ENCODE measurements around the gene L3MBTL3.

Gene L3MBTL3

GRCh38 chr6:130027948-130028347 lies 9.6 kb downstream of the L3MBTL3 start:
- peak in 1 of 2 donors; percentile 29 for DNase-seq

DNA sequence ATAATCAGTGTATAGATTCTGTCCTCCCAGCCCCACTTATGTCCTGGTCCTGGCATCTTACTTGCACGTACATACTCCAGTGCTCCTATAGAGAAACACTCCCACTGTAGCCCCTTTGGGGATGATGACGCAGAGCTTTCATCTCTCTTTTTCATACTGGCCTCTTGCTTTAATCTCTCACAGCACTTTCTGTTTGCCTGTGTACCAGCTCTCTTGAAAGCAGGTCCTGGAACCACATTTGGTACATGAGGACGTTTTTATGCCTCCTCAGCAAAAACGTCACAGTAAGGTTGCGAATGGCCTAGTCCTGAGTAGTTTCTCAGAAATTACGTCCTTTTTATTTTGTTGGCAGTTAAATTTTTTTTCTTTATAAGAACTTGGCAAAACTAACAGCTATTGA lies 10.8 kb downstream of the L3MBTL3 start:
- DNase-seq: no peak

DNA sequence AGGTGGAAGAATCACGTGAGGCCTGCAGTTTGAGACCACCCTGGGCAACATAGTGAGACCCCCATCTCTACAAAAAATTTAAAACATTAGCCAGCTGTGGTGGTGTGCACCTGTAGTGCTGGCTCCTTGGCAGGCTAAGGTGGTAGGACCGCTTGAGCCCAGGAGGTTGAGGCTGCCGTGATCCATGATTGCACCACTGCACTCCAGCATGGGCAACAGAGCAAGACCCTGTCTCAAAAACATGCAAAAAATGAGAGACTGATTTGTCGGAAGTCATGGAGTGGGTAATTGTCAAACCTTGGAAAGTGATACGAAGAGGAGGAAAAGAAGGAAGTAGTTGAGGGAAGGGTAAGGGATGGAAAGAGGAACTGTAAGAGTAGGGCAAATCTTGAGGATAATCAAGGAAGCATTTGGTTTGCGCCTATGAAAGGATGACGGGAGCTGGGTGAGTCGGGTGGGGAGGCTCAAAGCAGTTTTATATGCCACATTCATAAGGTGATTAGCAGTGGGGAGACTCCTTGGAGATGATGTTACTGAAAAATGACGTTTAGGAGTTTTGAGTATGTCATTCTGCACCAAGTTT lies 14.5 kb downstream of the L3MBTL3 start:
- no peak for DNase-seq

- no peak for DNase-seq
These were observed 15.6 kb downstream of the L3MBTL3 start for GRCh38 chr6:130033949-130034348.

DNA sequence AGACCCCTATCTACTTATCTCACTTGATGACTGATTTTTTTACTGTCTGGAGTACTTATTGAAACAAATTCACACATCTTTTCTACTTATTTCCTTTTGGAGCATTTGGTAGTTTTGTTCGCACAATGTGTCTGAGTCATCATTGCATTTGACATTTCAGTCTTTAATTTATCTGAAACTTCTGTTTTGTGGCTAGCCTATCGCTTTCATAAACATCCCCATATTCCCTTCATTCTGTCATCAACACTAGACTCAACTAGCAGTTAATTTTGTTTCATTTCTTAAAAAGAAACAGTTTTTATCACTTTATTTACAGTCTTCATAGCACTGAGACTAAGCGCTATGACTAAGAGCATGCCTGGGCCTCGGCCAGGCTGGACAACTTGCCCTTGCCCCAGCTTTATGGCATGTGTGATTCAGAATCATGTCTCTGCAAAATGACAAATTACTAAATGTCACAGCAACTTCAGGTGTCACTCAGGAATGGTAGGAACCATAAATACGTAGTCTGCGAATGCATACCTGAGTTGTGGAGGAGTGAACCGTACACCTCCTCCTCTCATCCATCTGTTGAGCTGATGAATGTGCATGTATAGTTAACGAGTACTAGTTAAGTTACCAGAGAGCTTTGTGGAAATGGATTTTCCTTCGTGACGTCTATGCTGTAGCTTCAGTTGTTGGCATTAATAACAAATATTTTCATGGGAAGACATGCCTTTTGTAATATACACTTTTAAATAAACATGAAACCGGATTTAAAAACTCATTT lies 16.2 kb downstream of the L3MBTL3 start:
- DNase-seq: peak in 1 of 2 donors; percentile 91

GRCh38 chr6:130035211-130035610 lies 16.8 kb downstream of the L3MBTL3 start:
- DNase-seq: no peak

GRCh38 chr6:130037207-130037811 lies 18.9 kb downstream of the L3MBTL3 start:
- DNase-seq: peak in 1 of 2 donors; percentile 3

GRCh38 chr6:130041594-130041993 lies 23.2 kb downstream of the L3MBTL3 start:
- DNase-seq: no peak

- no peak for DNase-seq
These were observed 25.0 kb downstream of the L3MBTL3 start for GRCh38 chr6:130043344-130043743.

DNA sequence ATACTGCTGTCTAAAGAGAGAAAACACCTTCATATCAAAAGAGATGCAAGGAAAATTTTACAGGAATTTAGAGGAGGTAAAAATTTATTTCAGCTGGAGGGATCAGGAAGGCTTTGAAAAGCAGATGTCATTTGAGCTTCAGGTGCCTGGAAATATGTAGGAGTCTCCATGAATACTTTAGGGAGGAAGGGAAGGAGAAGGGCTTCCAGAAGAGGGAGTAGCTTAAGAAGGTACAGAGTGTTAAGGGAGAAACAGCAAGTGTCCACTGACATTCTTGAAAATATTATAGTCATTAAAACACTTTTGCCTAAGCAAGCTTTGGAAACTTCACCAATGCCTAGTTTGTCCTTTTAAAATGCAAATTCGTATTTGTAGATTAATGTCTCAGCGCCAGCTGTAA lies 27.2 kb downstream of the L3MBTL3 start:
- DNase-seq: no peak

DNA sequence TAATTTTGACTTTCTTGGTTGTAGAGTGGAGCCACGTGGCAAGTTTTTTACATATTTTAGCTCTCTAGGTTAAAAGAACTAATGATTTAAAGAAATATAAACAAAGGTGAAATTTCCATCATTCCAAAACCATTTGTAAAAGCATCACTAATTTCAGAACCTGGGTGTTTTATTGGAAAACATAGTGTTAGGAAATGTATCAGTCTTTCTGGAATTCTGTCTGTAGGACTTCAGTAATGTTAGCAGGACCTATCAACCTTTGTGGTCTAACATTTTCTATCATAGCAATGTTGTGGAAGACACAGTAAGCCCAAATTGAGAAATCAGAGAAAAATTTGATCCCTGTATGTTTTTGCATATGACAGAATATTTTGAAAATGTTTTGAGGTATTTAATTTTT lies 28.3 kb downstream of the L3MBTL3 start:
- no peak for DNase-seq

DNA sequence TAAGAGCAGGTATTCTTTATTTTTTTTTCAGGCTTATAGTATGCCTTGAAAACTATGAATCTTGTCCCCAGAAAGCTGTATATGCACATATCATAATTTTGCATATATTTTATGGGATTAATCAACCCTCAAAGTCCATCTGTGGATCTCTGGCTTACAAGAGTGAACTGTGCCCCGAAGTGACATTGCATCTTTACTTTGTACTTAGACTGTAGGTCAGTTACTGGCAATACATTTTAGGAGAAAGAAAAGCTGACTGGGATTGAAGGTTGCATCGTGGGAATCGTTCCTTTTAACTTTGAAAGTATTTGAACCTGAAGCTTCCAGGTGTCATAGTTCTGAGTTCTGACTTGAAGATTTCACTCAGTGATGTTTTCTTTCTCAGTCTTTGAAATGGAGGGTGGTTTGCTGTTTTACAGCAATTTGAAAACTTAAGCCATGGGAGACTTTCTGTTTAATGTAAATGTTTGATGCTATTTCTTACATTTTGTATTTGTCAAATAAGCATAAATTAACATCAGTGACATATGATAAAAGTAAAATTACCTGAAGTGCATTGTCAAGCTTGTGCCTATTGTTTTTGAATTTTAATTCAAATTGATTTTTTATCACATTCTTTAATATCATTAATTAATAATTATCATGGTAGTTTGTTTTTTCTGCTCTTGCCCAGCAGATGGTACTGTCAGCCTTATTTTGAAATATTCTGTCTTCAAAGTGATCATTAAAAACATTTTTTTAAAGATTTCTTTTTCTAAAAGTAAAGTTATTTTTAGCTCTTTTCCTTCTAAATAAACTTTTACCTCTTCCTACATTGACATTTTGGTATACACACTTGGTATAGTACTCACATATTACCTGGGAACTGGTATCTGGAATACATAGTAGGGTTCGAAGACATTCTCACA lies 29.0 kb downstream of the L3MBTL3 start:
- DNase-seq: no peak

GRCh38 chr6:130050230-130050629 lies 31.8 kb downstream of the L3MBTL3 start:
- DNase-seq: no peak

DNA sequence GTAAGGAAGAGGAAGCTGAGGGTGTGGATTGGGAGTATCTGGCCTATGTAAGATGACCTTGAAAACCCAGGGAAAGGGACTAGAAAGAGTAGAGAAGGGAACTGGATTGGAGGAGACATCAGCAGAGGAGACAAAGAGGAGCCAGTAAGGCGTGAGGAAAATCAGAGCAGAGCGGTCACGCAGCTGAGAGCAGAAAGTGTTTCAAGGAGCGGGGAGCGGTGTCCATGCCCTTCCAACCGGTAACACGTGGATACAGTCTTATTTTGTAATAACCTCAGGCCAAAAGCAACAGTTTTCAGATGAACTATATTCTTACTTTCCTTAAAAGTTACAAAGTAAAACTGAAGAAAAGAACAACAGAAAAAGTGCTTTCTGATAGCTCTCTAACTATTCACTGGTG lies 36.3 kb downstream of the L3MBTL3 start:
- DNase-seq: no peak

DNA sequence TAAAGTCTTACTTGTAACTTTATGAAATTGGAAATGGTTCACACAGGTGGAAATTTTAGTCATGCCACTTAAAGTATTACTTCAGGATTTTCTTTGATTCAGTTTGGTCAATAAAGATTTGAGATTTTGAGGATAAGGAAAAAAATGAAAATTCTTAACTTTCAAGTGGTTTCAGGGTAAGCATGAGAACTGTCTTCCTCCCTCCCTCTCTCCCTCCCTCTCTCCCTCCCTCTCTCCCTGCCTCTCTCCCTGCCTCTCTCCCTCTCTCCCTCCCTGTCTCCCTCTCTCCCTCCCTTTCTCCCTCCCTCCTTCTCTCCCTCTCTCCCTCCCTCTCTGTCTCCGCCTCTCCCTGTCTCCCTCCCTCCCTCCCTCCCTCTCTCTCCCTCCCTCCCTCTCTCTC lies 36.9 kb downstream of the L3MBTL3 start:
- DNase-seq: no peak

GRCh38 chr6:130057495-130057894 lies 39.1 kb downstream of the L3MBTL3 start:
- DNase-seq: no peak

- no peak for DNase-seq
These were observed 45.4 kb downstream of the L3MBTL3 start for GRCh38 chr6:130063806-130064205.

DNA sequence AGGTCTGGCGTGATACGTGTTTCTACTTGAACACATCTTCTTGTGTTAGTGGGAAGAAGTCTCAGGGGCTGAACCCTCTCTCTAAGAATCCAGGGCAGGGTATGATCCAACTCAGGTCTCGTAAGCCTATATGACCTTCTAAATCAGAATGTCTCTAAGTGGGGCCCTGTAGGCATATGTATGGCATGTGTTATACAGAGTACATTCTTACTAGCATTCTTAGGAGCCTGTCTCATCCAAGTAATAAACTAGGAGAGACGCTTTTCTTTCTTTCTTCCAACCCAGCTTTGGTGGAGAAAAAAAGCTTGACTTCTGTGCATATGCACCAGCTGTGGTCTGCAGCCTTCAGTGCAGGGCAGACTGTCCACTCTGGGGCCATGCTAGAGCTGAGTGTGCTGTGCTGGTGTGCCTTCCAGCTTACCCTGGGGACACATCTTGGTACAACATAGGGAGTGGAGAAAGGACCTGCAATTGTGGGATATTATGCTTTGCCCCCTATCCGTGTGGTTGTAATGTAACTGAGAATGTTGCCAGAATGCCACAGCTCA lies 47.3 kb downstream of the L3MBTL3 start:
- DNase-seq: no peak

- DNase-seq: no peak
These were observed 51.1 kb downstream of the L3MBTL3 start for GRCh38 chr6:130069485-130069884.

DNA sequence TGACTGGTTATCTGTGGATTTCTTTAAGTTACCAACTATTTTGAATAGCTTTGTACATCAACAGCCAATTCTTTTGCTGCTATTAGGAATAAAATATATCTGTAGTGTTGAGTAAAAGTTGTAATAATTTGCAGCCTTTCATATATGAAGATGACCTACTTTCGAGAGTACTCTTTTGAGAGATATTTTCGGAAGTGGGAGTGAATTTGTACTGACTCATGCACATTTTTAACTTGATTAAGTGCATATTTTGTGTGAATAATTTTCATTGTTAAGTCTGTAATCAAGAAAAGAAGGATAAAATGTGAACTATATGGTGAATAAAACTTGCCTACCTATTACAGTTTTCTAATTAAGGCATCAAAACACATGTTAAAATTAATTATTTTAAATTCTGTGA lies 51.9 kb downstream of the L3MBTL3 start:
- no peak for DNase-seq

GRCh38 chr6:130070792-130071191 lies 52.4 kb downstream of the L3MBTL3 start:
- no peak for DNase-seq

DNA sequence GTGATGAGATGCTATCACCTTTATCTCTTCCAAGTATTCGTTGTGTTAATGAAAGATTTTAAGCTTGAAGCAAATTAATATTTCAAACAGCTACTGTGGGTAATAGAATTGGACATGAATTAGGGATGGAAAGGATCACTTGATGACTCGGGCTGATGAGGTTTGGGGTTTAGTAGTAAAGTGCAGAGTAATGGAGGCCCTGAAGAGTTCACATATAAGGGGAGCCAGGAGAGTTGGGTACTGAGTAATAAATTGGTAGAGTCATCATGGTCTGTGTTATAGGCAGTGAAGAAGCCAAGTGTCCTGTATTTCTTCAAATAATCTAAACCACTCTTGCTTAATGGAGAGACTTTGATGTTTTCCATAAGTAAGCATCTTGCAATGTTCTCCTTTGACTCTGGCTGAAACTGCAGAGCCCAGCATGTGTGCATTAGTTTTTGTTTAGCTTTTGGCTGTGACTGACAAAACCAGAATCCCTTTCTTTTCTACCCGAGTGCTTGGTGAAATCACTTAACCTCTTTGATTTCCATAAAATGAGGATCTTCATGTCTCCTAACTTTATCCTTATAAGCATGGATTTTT lies 57.6 kb downstream of the L3MBTL3 start:
- no peak for DNase-seq

DNA sequence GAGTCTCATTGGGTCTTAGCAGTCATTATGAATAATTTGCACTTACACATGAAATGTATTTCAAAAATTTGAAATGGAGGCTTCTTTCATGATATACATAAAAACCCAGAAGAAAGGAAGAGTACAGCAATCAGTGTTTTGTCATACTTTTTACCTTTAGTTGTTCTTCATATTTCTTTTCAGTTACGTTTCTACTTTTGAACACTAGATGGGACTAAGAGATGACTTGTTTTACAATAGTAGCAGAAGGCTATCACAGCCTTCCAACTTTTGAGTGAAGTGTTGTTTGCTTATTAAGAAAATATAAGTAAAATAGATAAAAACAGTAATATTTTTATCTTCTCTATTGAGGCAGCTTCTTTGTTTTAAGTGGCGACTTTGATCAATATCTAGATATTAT lies 58.1 kb downstream of the L3MBTL3 start:
- DNase-seq: no peak
